Measurements from ENCODE around the gene FOXO3.

FOXO3 gene

DNA sequence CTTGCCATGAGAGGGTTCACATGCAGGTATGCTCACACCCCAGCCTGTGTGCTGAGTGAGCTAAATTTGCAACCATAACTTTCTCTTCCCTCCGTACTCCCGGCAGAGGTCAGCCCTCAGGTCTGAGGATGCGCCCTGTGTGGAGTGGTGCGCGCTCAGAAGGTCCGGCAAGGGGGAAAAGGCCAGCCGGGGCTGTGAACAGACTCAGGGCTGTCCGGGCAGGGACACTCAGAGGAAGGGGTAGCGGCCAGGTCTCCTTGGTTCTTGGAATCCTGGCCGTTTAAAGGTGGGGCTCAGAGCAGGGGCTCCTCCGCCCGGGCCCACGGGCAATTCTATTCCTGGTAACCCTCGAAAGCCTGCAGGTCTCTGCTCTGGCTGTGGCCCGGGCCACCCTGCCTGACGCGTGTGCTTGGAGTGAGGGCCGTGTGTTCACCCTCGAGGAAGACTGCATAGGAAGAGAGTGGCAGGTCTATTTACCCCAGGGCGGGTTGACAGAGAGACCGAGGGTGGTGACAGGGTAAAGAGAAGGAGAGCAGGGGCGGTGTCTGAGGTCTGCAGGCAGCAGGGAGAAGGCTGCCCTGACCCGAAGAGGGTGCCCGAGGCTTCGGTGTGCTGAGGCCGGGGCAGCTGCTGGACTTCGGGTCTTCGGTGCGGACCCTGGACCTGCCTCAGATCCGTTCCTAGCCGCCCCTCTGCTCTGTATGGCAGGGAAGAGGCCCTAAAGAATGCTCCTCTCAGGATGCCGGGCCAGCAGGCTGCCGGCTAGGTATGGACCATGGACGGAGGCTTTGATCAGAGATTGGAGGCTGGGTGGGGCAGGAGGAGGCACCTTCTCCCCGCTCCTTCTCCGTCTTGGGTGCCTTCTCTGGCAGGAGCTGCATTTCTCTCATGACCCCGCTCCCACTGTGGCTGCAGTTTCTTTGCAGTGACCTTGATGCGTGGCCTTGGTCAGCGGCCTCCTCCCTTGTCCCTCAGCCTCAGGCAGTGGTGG lies 156.4 kb downstream of the FOXO3 start:
- no peak for DNase-seq

DNA sequence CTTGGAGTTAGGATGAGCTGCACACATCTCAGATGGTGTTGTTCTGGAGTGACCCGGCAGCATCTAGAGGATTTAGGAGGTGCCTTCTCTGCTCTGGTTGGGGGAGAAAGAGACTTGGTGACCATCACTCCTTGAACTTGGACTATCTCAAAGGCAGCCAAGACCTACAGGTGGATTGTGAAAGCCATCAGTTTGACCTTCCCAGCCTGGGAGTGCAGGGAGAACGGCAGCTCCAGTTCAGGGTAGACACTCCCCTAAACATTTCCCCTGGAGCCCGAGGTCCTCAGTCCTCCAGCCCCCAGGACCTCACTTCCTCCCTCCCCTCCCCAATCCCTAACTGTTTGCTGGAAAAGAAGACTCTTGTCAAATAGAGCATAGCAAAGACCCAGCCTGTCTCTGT lies 158.8 kb downstream of the FOXO3 start:
- no peak for DNase-seq

DNA sequence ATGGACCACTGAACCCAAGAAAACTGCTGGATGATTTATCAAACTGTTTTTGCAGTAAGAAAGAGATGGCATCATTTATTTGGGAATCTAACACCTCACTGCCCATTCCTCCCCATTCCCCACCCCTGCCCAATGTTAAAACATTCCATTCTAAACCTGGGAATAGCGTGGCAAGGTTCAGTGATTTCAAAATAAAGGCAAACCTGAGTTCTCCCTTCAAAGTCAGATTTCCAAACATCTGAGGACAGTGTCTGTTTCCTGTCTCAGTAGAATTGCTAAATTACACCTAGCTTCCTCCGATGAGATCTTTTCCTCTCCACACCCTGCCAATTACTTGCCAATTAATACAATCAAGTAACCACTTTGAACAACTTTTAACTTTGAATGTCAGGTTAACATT lies 160.1 kb downstream of the FOXO3 start:
- DNase-seq, result no peak

DNA sequence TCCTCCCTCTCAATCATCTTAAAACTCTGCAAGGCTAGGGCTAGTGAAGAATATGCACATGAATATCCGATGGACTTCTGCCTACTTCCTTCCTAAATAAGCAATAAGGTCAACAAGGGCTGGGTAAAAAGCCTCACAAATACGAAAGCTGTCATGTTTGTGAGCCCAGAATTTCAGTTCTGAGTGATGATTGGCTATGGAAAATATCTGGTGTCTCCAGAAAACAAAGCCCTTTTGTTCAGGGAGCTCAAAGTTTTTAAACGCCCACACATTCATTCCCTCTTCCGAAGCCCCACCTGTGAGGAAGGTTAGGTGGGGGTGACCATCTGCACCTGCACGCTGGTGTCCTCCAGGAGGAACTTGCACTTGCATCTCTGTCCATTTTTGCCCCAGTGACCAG lies 160.6 kb downstream of the FOXO3 start:
- DNase-seq, result no peak

DNA sequence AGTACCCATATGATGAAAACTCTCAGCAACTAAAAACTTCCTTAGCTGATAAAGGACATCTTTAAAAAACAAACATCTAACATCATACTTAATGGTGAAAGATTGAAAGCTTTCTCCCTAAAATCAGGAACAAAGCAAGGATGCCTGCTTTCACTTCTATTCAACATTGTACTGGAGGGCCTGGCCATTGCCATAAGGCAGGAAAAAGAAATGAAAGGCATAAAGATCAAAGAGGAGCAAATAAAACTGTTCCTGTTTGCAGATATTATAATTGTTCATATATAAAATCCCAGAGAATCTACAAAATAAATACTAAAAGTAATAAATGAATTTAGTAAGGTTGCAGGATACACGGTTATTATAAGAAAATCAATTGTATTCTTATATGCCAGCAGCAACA lies 162.9 kb downstream of the FOXO3 start:
- DNase-seq, result no peak

GRCh38 chr6:108726726-108727339 lies 166.1 kb downstream of the FOXO3 start:
- no peak for DNase-seq

GRCh38 chr6:108727966-108728730 lies 167.4 kb downstream of the FOXO3 start:
- no peak for DNase-seq

DNA sequence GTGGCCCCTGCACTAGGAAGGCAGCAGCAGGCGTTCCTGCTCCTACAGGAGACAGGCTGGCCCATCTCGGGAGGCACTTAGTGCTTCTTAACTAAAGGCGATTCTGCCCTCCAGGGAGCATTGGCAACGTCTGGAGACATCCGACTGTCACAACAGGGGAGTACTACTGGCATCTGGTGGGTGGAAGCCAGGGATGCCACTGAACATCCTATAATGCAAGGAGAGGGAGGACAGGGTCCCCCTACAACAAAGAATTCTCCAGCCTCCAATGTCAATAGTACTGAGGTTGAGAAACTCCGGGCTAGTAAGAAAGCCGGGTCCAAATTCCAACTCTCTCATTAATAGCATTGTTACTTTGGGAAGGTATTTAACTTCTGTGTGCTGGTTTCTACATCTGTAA lies 168.1 kb downstream of the FOXO3 start:
- DNase-seq, result no peak

- no peak for DNase-seq
Measured at GRCh38 chr6:108730635-108731515, 170.2 kb downstream of the FOXO3 start.

DNA sequence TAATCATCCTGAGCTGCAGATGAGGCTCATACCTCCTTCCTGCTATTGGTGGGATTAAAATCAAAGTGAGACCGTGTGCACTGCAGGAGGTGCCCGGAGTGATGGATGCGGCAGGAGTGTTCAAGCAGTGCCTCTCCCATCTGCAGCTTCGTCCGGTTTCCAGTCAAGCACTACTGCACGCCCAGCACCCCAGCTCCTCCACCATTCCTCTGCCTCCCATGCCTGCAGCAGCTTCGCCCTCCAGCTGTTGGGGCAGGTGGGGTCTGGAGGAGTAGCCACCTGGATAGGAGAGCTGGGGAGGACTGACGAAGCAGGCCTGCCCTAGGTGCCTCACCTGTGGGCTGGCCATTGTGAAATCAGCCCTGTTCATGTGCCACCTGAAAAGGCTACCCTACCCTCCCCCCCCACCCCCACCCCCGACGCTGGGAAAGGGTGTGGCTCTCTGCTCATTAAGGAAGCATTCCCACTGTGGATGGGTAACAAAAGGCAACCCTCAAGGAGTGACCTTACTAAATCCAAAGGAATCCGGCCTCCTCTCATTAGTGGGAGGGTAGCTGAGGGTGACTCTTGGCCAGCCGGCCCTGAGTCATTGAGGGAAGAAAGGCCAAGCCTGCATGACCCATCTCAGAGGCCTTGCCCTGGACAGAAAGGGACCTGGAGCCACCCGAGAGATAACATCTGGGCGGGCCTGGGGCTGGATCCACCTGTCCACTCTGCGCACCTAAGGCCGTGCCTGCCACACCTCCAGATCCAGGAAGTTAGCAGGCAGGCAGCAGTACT lies 171.6 kb downstream of the FOXO3 start:
- DNase-seq, result no peak

DNA sequence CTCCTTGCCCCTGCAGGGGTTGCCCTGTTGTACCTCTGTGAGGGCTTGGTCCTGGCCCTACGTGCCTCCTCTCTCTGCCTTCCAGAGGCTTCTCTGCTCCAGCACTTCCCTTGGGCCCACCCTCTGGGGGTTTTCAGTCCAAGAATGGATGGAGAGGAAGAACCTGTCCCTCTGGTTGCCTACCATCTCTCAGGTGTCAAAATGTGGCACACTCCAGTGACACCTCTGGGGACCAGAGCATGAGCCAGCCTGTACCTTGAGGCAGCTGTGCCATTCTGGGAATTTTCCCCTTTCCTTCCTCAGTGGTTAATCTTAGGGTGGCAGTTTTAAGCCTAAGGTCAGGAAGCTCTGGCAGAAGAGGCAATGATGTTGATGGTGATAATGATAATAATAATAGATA lies 172.3 kb downstream of the FOXO3 start:
- DNase-seq, result no peak

DNA sequence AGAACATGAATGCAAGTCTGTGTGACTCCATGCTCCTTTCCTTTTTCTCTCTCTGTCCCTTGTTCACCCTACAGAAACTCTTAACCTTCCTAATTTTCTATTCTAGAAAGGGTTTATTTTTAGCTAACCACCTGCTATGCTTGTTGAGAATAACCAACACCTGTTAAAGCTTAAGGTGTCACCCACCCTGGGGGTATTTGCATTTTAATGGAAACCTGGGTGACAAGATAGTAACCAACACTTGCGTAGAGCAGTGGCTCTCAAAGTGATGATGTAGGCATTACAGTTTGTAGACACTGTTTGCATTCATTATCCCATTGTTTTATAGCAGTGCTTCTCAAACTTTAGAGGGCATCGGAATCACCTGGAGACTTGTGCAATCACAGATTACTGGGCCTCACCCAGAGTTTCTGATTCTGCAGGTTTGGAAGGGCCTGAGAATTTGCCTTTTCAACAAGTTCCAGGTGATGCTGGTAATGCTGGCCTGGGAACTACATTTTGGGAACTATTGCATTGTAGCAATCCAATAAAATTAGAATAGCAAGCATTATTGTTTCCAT lies 173.1 kb downstream of the FOXO3 start:
- no peak for DNase-seq
